Endothelial cell (in vitro differentiated cells): ENCODE data around the gene CAPRIN2. TPM values are rescaled to one million over a fixed set of nuclear protein-coding genes. Genes with fewer than 3 reads are reported as not detected.

Experiments
- DNase-seq: peaks from one replicate; pipeline ENCODE4 v3.0.0; 2021; ENCODE audit warnings: low spot score
- H3K27ac Mint-ChIP-seq: one replicate; pipeline ENCODE4 v1.8.0; 2021; ENCODE audit warnings: mixed read lengths, inconsistent platforms; ENCODE audit not compliant: unreplicated experiment
- H3K27me3 Mint-ChIP-seq: one replicate; pipeline ENCODE4 v1.8.0; 2021; ENCODE audit warnings: mild to moderate bottlenecking, moderate library complexity, mixed read lengths, inconsistent platforms; ENCODE audit not compliant: unreplicated experiment
- H3K36me3 Mint-ChIP-seq: one replicate; pipeline ENCODE4 v1.8.0; 2021; ENCODE audit warnings: mild to moderate bottlenecking, low read depth, mixed read lengths, inconsistent platforms; ENCODE audit not compliant: unreplicated experiment
- H3K4me1 Mint-ChIP-seq: one replicate; pipeline ENCODE4 v1.8.0; 2021; ENCODE audit warnings: mild to moderate bottlenecking, mixed read lengths, inconsistent platforms; ENCODE audit not compliant: unreplicated experiment
- H3K4me3 Mint-ChIP-seq: one replicate; pipeline ENCODE4 v1.8.0; 2021; ENCODE audit warnings: mild to moderate bottlenecking, mixed read lengths, inconsistent platforms; ENCODE audit not compliant: unreplicated experiment
- H3K9me3 Mint-ChIP-seq: one replicate; pipeline ENCODE4 v1.8.0; 2021; ENCODE audit warnings: mixed read lengths, inconsistent platforms; ENCODE audit not compliant: unreplicated experiment
- CTCF ChIP-seq: fragments of 200-600 bp; sonication (generic); IDR thresholded peaks from one replicate; pipeline ENCODE4 v1.5.0; 2021; ENCODE audit warnings: antibody characterized with exemption; ENCODE audit not compliant: unreplicated experiment
- total RNA-seq: library from RNA; stranded (reverse); fragmentation: NEBNext Ultra II Directional; extraction: Animal tissue kit (Norgen Biotek cat#: 25700); gene quantifications from one replicate; pipeline ENCODE4 v1.2.1, GENCODE V29; 2021; ENCODE audit not compliant: unreplicated experiment

Gene CAPRIN2
- total RNA-seq, 1 donor from 2014 or later = 19.8 TPM

- TF ChIP-seq CTCF = no peak
- Mint-ChIP-seq H3K27me3 (no peaks in the 10 kb centered on the region), H3K4me3 (no peak overlapping the region), H3K4me1 (no peaks in the 10 kb centered on the region), H3K9me3 (no peaks in the 10 kb centered on the region), H3K27ac (no peak overlapping the region), H3K36me3 (no peaks in the 10 kb centered on the region)
- DNase-seq = no peak
Observed at GRCh38 chr12:30764251-30764650, 9.5 kb upstream of the CAPRIN2 start.

GRCh38 chr12:30763053-30763452 is 8.3 kb upstream of the CAPRIN2 start:
- Mint-ChIP-seq H3K9me3 (no peaks in the 10 kb centered on the region), H3K36me3 (no peaks in the 10 kb centered on the region), H3K4me1 (no peaks in the 10 kb centered on the region), H3K4me3 (no peak overlapping the region), H3K27ac (no peak overlapping the region), H3K27me3 (no peaks in the 10 kb centered on the region)
- DNase-seq = no peak
- no peak for TF ChIP-seq CTCF

GRCh38 chr12:30761730-30762129 is 7.0 kb upstream of the CAPRIN2 start:
- Mint-ChIP-seq H3K27me3 (no peaks in the 10 kb centered on the region), H3K4me3 (no peak overlapping the region), H3K9me3 (no peaks in the 10 kb centered on the region), H3K4me1 (no peaks in the 10 kb centered on the region), H3K27ac (no peak overlapping the region), H3K36me3 (no peaks in the 10 kb centered on the region)
- TF ChIP-seq CTCF = no peak
- DNase-seq = no peak

- peaks cover 6% of the 10 kb centered on the region for H3K36me3 Mint-ChIP-seq
- H3K27me3 Mint-ChIP-seq = peaks cover 9% of the 10 kb centered on the region
- peaks cover 14% of the 10 kb centered on the region for H3K4me1 Mint-ChIP-seq
- H3K27ac Mint-ChIP-seq = no peak overlapping the region
- DNase-seq = no peak
- H3K9me3 Mint-ChIP-seq = no peaks in the 10 kb centered on the region
- no peak for TF ChIP-seq CTCF
- no peak overlapping the region for H3K4me3 Mint-ChIP-seq
Observed at GRCh38 chr12:30757316-30757715, 2.6 kb upstream of the CAPRIN2 start.

GRCh38 chr12:30756074-30756473 is 1.3 kb upstream of the CAPRIN2 start:
- no peaks in the 10 kb centered on the region for H3K9me3 Mint-ChIP-seq
- H3K36me3 Mint-ChIP-seq = peaks cover 6% of the 10 kb centered on the region
- peaks cover 14% of the 10 kb centered on the region for H3K4me1 Mint-ChIP-seq
- peak overlapping the region; percentile 83 for H3K4me3 Mint-ChIP-seq
- no peak for TF ChIP-seq CTCF
- no peak for DNase-seq
- peaks cover 9% of the 10 kb centered on the region for H3K27me3 Mint-ChIP-seq
- H3K27ac Mint-ChIP-seq = no peak overlapping the region
